Fibroblast of skin of left biceps (primary cell): ENCODE results near the gene CYB5R2.

ENCODE experiments used
- DNase-seq, 2 experiments: peaks; one replicate each; pipeline ENCODE4 v3.0.0-alpha.2; 2013; ENCODE audit warnings: low read depth in 2 of 2

Gene CYB5R2

GRCh38 chr11:7672960-7673723 is at the start of gene CYB5R2:
Gene CYB5R2 (minus strand): TSS chr11:7673500. CDS start chr11:7672825, 675 bp downstream.
- no peak for DNase-seq

- no peak for DNase-seq
These were observed 41.5 kb upstream of the CYB5R2 start for GRCh38 chr11:7714786-7715185.

GRCh38 chr11:7706377-7706776 is 33.1 kb upstream of the CYB5R2 start, which contains the start of gene OVCH2:
Gene OVCH2 (minus strand): TSS chr11:7706477. CDS start chr11:7706394, 83 bp downstream.
- DNase-seq, result no peak

- no peak for DNase-seq
These were observed 30.4 kb upstream of the CYB5R2 start for GRCh38 chr11:7703740-7704139.

- no peak for DNase-seq
These were observed 23.1 kb upstream of the CYB5R2 start for GRCh38 chr11:7696424-7696823.

GRCh38 chr11:7694235-7694634 is 20.9 kb upstream of the CYB5R2 start:
- no peak for DNase-seq

- DNase-seq, result no peak
These were observed 19.1 kb upstream of the CYB5R2 start for GRCh38 chr11:7692426-7692825.

GRCh38 chr11:7691759-7692350 is 18.6 kb upstream of the CYB5R2 start:
- DNase-seq, result no peak

- no peak for DNase-seq
These were observed 17.3 kb upstream of the CYB5R2 start for GRCh38 chr11:7690648-7691047.

- no peak for DNase-seq
These were observed 15.9 kb upstream of the CYB5R2 start for GRCh38 chr11:7689239-7689638.

- DNase-seq, result no peak
These were observed 15.0 kb upstream of the CYB5R2 start for GRCh38 chr11:7688238-7688826.

GRCh38 chr11:7687386-7687785 is 14.1 kb upstream of the CYB5R2 start:
- DNase-seq, result no peak

GRCh38 chr11:7686761-7687160 is 13.5 kb upstream of the CYB5R2 start:
- no peak for DNase-seq

- DNase-seq, result no peak
These were observed 10.3 kb upstream of the CYB5R2 start for GRCh38 chr11:7683571-7683970.

GRCh38 chr11:7677796-7678201 is 4.5 kb upstream of the CYB5R2 start:
- DNase-seq, result no peak

- DNase-seq, result no peak
These were observed 3.8 kb upstream of the CYB5R2 start for GRCh38 chr11:7677071-7677470.

- no peak for DNase-seq
These were observed 2.3 kb upstream of the CYB5R2 start for GRCh38 chr11:7675631-7676030.

GRCh38 chr11:7673724-7674434 is 579 bp upstream of the CYB5R2 start:
- DNase-seq, result no peak

GRCh38 chr11:7672276-7672959 is 882 bp downstream of the CYB5R2 start:
- DNase-seq, result no peak

GRCh38 chr11:7671347-7672215 is 1.7 kb downstream of the CYB5R2 start:
- DNase-seq, result no peak

- DNase-seq, result no peak
These were observed 2.7 kb downstream of the CYB5R2 start for GRCh38 chr11:7670641-7671040.
